K562 treated with DMSO at 1 percent for 24 hours (cell line): ENCODE measurements around the gene ZBED5. TPM values are rescaled to one million over a fixed set of nuclear protein-coding genes. Genes with fewer than 3 reads are reported as not detected.

ENCODE experiments used
- total RNA-seq: library from RNA; unstranded; fragments of 300-600 nt; gene quantifications from 2 replicates; pipeline ENCODE4 v1.2.3, GENCODE V29; 2022; ENCODE audit warnings: low read depth; ENCODE audit not compliant: insufficient read depth

Gene ZBED5
- total RNA-seq, result 17.6 and 27.0 TPM in 2 replicates

DNA sequence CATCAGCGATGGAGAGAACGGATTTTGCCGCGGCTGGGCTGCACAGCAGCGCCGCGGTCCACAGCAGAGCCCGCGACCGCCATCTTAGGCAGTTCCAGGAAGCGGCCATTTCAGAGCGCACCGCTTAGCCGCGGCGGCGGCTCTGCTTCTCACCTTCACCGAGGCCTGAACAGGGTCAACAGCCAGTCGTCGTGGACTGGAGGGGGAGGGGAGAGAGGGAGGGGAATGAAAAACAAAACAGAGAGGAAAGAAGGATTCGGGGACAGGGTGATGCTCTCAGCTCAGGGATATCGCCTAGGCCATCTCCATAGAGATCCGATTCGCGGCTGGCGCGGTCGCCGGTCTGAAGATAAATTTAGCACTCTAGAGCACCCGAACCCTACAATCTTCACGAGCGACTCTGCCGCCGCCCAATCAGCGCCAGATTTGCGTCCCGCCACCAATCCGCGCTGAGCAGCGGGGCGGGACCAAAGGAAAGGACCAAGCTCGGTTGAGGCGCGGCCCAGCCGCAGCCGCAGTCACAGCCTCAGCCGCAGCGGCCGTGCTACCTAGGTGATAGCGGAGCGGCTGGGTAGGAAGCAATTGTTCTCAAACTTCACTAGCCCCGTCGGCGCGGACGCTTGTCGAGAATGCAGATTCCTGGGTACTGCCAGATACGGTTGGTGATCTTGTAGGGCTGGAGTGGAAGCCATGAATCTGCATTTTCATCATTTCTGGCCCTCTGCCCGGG is at the start of gene ZBED5:
Gene ZBED5, minus strand, starts transcription at position 345 of the 730 bp plus-strand sequence. CDS start 3,108 bp downstream, outside the sequence.

DNA sequence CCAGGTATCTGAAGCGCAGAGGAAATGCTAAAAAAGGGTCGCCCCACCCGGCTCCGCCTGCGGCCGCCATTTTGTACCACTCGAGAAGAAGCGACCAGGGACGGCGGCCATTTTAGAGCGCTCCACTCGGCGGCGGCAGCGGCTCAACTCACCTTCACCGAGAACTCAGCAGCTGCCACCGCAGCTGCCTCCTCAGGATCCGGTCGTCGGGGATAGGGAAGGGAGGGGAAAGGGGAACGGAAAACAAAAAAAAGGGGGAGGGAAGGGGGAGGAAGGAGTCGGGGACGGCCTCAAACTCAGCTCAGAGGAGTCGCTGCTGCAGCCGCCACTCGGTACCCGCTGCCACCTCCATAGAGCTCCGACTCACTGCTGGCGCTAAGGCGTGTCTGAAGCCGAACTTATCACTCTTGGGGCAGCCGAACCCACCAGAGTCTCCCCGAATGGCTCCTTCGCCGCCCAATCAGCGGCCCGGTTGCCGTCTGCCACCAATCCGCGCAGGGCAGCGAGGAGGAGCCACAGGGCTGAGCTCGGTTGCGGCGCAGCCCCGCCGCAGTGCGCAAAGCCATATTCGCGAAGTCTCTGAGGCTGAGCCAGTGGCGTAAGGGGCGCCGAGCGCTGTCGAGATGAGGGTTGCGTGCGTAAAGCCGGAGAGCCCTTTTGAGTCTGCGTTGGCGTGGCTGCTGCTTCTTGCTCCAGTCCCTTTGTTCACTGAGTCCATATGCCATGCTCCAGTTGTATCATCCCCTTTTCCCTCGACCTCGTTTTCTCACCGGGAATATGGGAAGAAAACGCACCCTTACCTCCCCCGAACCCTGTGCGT is 49.1 kb downstream of the ZBED5 start, which contains the start of gene EIF4G2:
Gene EIF4G2, minus strand, starts transcription at position 374 of the 820 bp plus-strand sequence.

Other genes with a start within 250 kb of the ZBED5 start
- 0.66 and 1.0 TPM in 2 replicates for gene IRAG1, start 164.3 kb downstream of the ZBED5 start, total RNA-seq
- 39.3 and 48.5 TPM in 2 replicates for gene CTR9, start 106.8 kb downstream of the ZBED5 start, total RNA-seq
- gene EIF4G2, start 49.1 kb downstream of the ZBED5 start, total RNA-seq, result 338 and 343 TPM in 2 replicates